Measurements from ENCODE around the gene NKIRAS2.

The NKIRAS2 gene

DNA sequence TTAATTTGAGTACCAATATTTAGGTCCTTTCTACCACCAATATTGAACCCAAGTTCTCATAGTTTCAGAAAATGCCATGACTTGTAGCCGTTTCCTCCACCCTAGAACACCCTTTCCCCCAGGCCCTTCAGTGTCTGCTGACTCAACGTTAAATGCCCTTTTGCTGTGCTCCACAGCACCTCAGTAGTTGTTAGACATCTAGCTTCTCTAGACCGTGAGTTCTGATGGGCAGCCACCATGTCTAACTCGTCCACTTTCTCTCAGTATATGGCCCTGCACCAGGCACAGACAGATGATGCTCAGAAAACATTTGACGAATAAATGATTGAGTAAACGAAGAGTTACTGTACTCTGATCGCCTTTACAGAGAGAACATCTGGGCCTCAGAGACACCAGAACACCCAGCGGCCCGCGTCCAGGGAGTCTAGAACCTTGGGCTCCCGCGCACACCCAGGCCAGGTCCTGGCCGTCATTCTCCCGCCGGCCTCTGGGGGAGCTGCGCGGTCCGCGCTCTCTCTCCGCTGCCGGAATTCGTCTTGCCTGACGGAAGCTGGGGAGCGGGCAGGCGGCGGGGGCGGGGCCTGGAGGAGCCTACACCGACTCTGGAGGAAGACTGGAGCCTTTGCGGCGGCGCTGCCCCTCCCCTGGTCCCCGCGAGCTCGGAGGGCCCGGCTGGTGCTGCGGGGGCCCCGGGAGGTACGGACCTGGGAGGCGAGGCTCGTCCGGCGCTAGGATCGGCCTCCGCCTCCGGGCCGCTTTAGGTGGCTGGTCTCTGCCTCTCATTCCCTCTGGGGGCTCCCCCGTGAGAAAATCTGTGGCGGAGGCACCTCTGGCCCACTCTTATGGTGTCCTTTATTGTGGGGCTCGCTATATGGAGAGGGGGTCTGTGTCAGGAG is at the start of gene NKIRAS2:
NKIRAS2 (plus strand) TSS at position 582 of the 896 bp plus-strand sequence. CDS start 1,488 bp downstream, outside the sequence.
- DNase-seq (ENCODE audit: low spot score) = peak; percentile 93

DNA sequence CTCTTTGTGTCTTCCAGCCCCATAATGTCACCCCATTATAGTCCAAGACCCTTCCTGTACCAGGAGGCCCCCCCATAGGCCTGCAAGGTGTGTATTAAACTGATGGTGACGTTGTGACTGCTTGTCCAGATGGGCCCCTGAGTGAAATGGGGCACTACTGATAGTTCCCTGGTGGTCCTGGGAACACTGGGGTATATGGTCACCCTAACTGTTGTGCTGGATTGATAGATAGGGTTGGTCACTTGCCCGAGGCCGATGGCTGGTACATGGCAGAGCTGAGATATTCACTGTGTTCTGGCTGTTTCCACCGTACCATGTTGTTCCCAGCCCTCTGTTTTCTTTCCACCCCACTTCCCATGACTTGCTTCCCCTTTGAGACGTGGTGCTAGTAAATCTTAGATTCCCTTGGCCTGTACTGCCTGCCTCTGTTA is 49.0 kb upstream of the NKIRAS2 start:
- no peak for DNase-seq (ENCODE audit: low spot score)

DNA sequence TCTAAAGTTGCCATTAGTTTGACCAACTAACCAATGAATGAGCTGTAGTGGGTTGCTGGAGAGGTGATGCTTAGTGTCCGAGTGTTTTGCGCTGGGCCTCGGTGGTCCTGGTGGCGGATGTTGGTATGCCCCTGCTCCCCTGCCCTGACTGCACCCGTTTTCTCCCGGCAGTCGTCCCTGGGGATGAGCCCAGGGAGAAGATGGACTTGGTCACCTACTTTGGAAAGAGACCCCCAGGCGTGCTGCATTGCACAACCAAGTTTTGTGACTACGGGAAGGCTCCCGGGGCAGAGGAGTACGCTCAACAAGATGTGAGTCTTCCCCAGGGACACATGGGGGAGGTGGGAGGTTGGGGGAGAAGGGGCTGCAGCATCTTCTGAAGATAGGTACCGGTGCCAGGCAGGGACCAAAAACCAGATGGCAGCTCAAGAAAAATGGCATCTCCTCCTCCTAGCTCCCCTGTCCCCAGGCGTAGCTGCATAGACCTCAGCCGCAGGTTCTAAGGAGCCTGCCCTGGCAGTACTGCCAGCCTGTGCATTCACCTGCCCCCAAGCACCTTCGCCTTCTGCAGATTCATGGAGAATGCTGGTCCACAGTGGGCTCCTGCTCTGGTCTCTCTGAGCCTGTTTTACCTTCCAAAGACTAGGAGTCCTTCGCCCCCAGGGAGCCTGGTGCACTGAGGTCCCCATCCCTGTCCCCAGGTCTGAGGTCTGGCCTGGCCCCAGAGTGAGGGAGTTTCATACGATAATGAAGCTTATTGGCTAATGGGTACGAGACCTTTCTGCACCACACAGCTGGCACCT is 48.0 kb upstream of the NKIRAS2 start:
- DNase-seq (ENCODE audit: low spot score) = no peak

GRCh38 chr17:41972571-41973407 is 47.1 kb upstream of the NKIRAS2 start:
- no peak for DNase-seq (ENCODE audit: low spot score)

GRCh38 chr17:41973408-41973811 is 46.5 kb upstream of the NKIRAS2 start:
- no peak for DNase-seq (ENCODE audit: low spot score)

GRCh38 chr17:41974031-41974430 is 45.9 kb upstream of the NKIRAS2 start:
- no peak for DNase-seq (ENCODE audit: low spot score)

DNA sequence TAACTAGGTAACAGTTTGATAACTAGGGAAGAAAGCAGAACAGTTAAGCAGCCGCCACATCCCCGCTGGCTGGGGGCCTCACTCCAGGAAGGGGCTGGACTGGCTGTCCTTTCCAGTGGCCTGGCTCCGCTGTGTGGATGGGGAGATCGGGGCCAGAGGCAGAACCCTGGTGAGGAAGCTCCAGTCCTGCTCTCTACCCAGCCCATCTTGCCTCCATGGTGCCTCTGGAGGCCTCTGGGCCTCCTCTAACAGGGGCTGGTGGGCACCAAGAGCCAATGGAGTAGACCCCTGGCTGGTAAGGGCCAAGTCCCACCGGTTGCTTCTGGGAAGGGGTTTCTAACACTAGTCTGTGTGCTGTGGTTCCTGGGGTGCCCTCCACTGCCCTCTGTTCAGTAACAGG is 45.2 kb upstream of the NKIRAS2 start:
- DNase-seq (ENCODE audit: low spot score) = no peak

- DNase-seq (ENCODE audit: low spot score) = no peak
Observed at GRCh38 chr17:41975099-41976083, 44.5 kb upstream of the NKIRAS2 start.

DNA sequence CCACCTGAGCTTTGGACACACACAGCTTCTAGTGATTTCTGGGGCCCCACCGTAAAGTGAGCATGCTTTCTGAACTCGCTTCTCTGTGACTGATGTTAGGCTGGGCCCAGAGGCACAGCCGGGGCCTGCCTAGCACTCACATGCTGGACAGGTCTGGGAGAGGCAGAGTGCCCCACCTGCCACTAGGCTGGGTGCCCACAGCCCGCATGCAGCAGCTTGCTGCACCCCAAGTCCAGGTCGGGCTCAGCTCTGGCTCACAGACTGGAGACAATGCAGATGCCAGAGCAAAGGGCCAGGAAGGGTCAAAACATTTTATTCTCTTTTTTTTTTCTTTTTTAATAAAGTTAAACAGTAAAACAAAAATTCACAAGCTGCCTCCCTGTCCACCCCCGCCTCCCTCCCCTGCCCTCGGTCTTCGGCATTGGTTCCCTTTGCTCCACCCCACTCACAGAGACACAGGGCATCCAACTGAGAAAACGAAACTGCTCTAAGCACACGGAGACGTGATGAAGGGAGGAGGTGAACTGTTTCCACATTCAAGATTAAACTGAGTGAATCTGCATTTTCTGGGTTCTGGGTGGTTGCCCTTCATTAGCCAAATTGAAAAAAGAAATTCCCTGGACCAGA is 43.6 kb upstream of the NKIRAS2 start:
- no peak for DNase-seq (ENCODE audit: low spot score)

DNA sequence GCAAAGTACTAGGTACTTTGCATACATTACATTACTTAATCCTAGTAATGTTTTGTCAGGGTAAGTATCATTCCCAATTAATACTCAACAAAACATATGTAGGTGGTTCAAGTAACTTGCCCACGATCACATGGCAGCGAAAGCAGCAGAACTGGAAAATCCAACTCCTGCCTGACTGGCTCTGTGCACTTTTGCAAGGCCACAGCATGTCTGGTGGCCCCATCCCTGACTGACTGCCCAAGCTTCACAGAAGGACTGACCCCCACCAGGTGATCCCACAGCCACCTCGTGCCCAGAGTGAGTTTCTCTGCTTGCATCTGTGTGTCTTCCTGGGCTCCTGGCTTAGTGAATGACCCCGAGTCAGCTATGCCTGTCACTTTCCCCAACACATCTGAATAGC is 41.9 kb upstream of the NKIRAS2 start:
- no peak for DNase-seq (ENCODE audit: low spot score)

- DNase-seq (ENCODE audit: low spot score) = no peak
Observed at GRCh38 chr17:41982026-41982760, 37.7 kb upstream of the NKIRAS2 start.

GRCh38 chr17:41984454-41984853 is 35.4 kb upstream of the NKIRAS2 start:
- DNase-seq (ENCODE audit: low spot score) = no peak

DNA sequence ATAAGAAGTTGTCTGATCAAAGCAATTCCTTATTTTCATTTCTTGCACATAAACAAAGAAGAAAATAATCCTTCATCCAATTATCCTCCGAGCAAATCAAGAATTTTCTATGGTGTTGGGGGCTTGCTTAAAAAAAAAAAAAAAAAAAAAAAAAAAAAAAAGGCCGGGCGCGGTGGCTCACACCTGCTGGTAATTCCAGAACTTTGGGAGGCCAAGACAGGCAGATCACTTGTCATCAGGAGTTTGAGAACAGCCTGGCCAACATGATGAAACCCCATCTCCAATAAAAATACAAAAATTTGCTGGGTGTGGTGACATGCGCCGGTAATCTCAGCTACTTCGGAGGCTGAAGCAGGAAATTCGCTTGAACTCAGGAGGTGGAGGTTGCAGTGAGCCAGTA is 34.0 kb upstream of the NKIRAS2 start:
- DNase-seq (ENCODE audit: low spot score) = no peak

DNA sequence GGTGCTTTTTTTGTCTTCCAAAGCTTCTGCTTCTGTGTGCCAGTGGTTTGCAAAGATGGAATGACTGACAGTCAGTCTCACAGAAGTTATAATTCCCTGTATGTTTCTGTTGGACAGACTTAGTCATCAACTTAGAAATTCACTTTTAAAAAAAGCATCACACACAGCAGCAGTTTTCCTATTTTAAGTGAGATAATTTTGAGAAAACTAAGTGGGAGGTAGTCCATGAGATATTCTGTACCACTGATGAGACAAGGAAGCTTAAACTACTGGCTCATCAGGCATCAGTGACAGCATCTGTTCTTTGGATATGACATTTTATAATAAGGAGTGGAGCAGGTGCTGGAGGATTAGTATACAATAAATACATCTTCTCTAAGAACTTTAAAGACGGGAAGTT is 33.3 kb upstream of the NKIRAS2 start:
- DNase-seq (ENCODE audit: low spot score) = no peak

- no peak for DNase-seq (ENCODE audit: low spot score)
Observed at GRCh38 chr17:41987642-41988041, 32.2 kb upstream of the NKIRAS2 start.

- no peak for DNase-seq (ENCODE audit: low spot score)
Observed at GRCh38 chr17:41988418-41988817, 31.5 kb upstream of the NKIRAS2 start.

DNA sequence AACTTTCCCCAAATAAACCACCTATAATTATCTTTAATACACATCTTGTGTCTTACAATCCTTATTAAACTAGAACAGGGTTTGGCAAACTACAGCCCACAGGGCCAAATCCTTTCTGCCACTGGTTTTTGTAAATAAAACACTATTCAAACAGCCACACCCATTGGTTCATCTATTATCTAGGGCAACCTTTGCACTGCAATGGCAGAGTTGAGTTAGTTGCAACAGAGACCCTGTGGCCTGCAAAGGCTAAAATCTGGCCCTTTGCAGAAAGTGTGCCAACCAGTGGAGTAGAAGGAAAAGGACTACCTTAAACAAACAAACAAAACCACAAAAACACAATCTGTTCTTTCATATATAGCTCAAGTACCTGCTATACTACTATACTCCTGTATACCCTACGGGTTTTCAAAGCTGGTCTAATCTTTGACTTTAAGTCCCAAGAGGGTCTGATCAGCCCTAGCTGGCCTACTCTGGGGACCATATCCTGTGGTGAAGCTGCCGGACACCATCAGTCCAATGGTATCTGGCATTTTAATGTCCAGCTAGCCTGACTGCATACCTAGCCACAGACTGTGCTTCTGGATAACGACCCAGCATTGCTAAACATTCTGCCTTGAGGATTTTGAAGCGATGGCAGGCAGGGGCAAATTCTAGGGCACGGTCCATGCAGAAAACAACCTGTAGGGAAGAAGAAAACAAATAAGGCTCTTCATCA is 30.0 kb upstream of the NKIRAS2 start:
- no peak for DNase-seq (ENCODE audit: low spot score)

GRCh38 chr17:41992576-41992975 is 27.3 kb upstream of the NKIRAS2 start:
- DNase-seq (ENCODE audit: low spot score) = no peak

DNA sequence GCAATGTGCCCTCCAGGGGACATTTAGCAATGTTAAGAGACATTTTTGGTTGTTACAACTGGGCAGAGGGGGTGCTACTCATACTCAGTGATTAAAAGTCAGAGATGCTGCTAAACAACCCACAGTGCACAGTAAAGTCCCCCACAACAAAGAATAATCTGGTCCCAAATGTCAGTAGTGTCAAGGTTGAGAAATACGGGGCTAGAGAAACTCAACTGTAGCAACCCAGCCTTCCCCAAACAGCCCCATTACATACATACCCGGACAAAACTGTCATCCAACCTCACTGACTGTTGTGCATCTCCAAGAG is 23.1 kb upstream of the NKIRAS2 start:
- no peak for DNase-seq (ENCODE audit: low spot score)
